T-helper 2 cell treated with Interferon-gamma antibody and Interleukin-4, amounts not matched to agents 5 μg/mL and 100 μg/mL, for 36 hours (primary cell): Measurements from ENCODE around the gene SLC44A4.

Experiments
- DNase-seq: peaks from one replicate; pipeline ENCODE4 v3.0.0; 2021; ENCODE audit warnings: low spot score
- H3K27ac Mint-ChIP-seq: one replicate; pipeline ENCODE4 v1.8.0; 2021; ENCODE audit warnings: mild to moderate bottlenecking, mixed read lengths
- H3K27me3 Mint-ChIP-seq: one replicate; pipeline ENCODE4 v1.8.0; 2021; ENCODE audit warnings: low read depth, mixed read lengths
- H3K36me3 Mint-ChIP-seq: one replicate; pipeline ENCODE4 v1.8.0; 2021; ENCODE audit warnings: low read depth, mixed read lengths
- H3K4me1 Mint-ChIP-seq: one replicate; pipeline ENCODE4 v1.8.0; 2021; ENCODE audit warnings: low read depth, mixed read lengths
- H3K4me3 Mint-ChIP-seq: one replicate; pipeline ENCODE4 v1.8.0; 2022; ENCODE audit warnings: mild to moderate bottlenecking, moderate library complexity, mixed read lengths
- H3K9me3 Mint-ChIP-seq: one replicate; pipeline ENCODE4 v1.8.0; 2021; ENCODE audit warnings: mixed read lengths

SLC44A4 gene

GRCh38 chr6:31814677-31815024 is 64.1 kb downstream of the SLC44A4 start:
- H3K4me3 Mint-ChIP-seq, result peak overlapping the region; percentile 91
- no peaks in the 10 kb centered on the region for H3K9me3 Mint-ChIP-seq
- peak overlapping the region; percentile 88 for H3K27ac Mint-ChIP-seq
- H3K36me3 Mint-ChIP-seq, result peaks cover 21% of the 10 kb centered on the region
- peaks cover 31% of the 10 kb centered on the region for H3K4me1 Mint-ChIP-seq
- no peaks in the 10 kb centered on the region for H3K27me3 Mint-ChIP-seq
- peak; percentile 76 for DNase-seq

- H3K36me3 Mint-ChIP-seq, result peaks cover 21% of the 10 kb centered on the region
- H3K27me3 Mint-ChIP-seq, result no peaks in the 10 kb centered on the region
- no peak for DNase-seq
- H3K4me1 Mint-ChIP-seq, result peaks cover 30% of the 10 kb centered on the region
- H3K9me3 Mint-ChIP-seq, result no peaks in the 10 kb centered on the region
- peak overlapping the region; percentile 91 for H3K4me3 Mint-ChIP-seq
- H3K27ac Mint-ChIP-seq, result peak overlapping the region; percentile 84
These were observed 65.3 kb downstream of the SLC44A4 start for GRCh38 chr6:31813465-31813849.
